H9 (cell line): Measurements from ENCODE around the gene HOXA9. TPM values are rescaled to one million over a fixed set of nuclear protein-coding genes. Genes with fewer than 3 reads are reported as not detected.

ENCODE experiments used
- DNase-seq: peaks from one replicate; pipeline ENCODE4 v3.0.0-alpha.2; 2017
- H2AFZ ChIP-seq: one replicate; pipeline ENCODE4 v1.6.1; 2013; ENCODE audit warnings: mild to moderate bottlenecking, low read length, control low read depth, moderate library complexity
- H2AK5ac ChIP-seq: 2 replicates; pipeline ENCODE4 v1.6.1; 2013; ENCODE audit warnings: low read length, control low read depth, mixed read lengths; ENCODE audit not compliant: insufficient read length
- H2BK120ac ChIP-seq: one replicate; pipeline ENCODE4 v1.6.1; 2013; ENCODE audit warnings: low read depth, mild to moderate bottlenecking, low read length, control low read depth, inconsistent platforms; ENCODE audit not compliant: poor library complexity, severe bottlenecking
- H2BK12ac ChIP-seq: 2 replicates; pipeline ENCODE4 v1.6.1; 2013; ENCODE audit warnings: low read length, control low read depth, mixed read lengths, low read depth; ENCODE audit not compliant: insufficient read length
- H2BK15ac ChIP-seq: 2 replicates; pipeline ENCODE4 v1.6.1; 2013; ENCODE audit warnings: low read depth, low read length, control low read depth
- H2BK20ac ChIP-seq: one replicate; pipeline ENCODE4 v1.6.1; 2013; ENCODE audit warnings: low read depth, mild to moderate bottlenecking, low read length, control low read depth, inconsistent platforms; ENCODE audit not compliant: poor library complexity, severe bottlenecking
- H2BK5ac ChIP-seq: 2 replicates; pipeline ENCODE4 v1.6.1; 2013; ENCODE audit warnings: low read length, control low read depth, mixed read lengths; ENCODE audit not compliant: insufficient read length
- H3K14ac ChIP-seq: 2 replicates; pipeline ENCODE4 v1.6.1; 2013; ENCODE audit warnings: low read length, control low read depth; ENCODE audit not compliant: insufficient read depth
- H3K18ac ChIP-seq: 2 replicates; pipeline ENCODE4 v1.6.1; 2013; ENCODE audit warnings: low read depth, mild to moderate bottlenecking, mixed read lengths, low read length, control low read depth; ENCODE audit not compliant: insufficient read length
- H3K23ac ChIP-seq: 2 replicates; pipeline ENCODE4 v1.6.1; 2013; ENCODE audit warnings: low read length, control low read depth, mixed read lengths, low read depth; ENCODE audit not compliant: insufficient read length
- H3K23me2 ChIP-seq: 2 replicates; pipeline ENCODE4 v1.6.1; 2013; ENCODE audit warnings: low read depth, mild to moderate bottlenecking, mixed read lengths, low read length, control low read depth; ENCODE audit not compliant: insufficient read length, poor library complexity, severe bottlenecking
- H3K27ac ChIP-seq: 2 replicates; pipeline ENCODE4 v1.5.1; 2013; ENCODE audit warnings: low read length, control low read depth, mixed read lengths, low read depth; ENCODE audit not compliant: insufficient read length
- H3K27me3 ChIP-seq: 2 replicates; pipeline ENCODE4 v1.6.1; 2013; ENCODE audit warnings: low read length, control low read depth, inconsistent platforms; ENCODE audit not compliant: insufficient read depth
- H3K4ac ChIP-seq: 2 replicates; pipeline ENCODE4 v1.6.1; 2013; ENCODE audit warnings: low read depth, mild to moderate bottlenecking, control low read depth, inconsistent platforms, low read length, moderate library complexity
- H3K4me1 ChIP-seq: 2 replicates; pipeline ENCODE4 v1.6.1; 2013; ENCODE audit warnings: low read length, control low read depth, inconsistent platforms; ENCODE audit not compliant: insufficient read depth
- H3K4me2 ChIP-seq: 2 replicates; pipeline ENCODE4 v1.6.1; 2013; ENCODE audit warnings: low read length, control low read depth, mixed read lengths; ENCODE audit not compliant: insufficient read length, insufficient read depth
- H3K56ac ChIP-seq: 2 replicates; pipeline ENCODE4 v1.6.1; 2013; ENCODE audit warnings: low read depth, mild to moderate bottlenecking, mixed read lengths, low read length, control low read depth; ENCODE audit not compliant: insufficient read length
- H3K79me1 ChIP-seq: 2 replicates; pipeline ENCODE4 v1.6.1; 2013; ENCODE audit warnings: low read depth, mild to moderate bottlenecking, moderate library complexity, low read length, control low read depth, inconsistent platforms; ENCODE audit not compliant: insufficient read depth, poor library complexity, severe bottlenecking
- H3K79me2 ChIP-seq: 2 replicates; pipeline ENCODE4 v1.6.1; 2013; ENCODE audit warnings: low read length, control low read depth, inconsistent platforms; ENCODE audit not compliant: insufficient read depth
- H3K9ac ChIP-seq: 2 replicates; pipeline ENCODE4 v1.6.1; 2013; ENCODE audit warnings: low read length, control low read depth, mixed read lengths; ENCODE audit not compliant: insufficient read length; ENCODE audit errors: extremely low read depth
- H3K9me3 ChIP-seq: one replicate; pipeline ENCODE4 v1.6.1; 2013; ENCODE audit warnings: low read depth, low read length, inconsistent platforms; ENCODE audit not compliant: control insufficient read depth
- H3T11ph ChIP-seq: one replicate; pipeline ENCODE4 v1.6.1; 2013; ENCODE audit warnings: mild to moderate bottlenecking, low read length, control low read depth, inconsistent platforms
- H4K20me1 ChIP-seq: one replicate; pipeline ENCODE4 v1.6.1; 2013; ENCODE audit not compliant: control insufficient read depth, insufficient read length, insufficient read depth
- H4K5ac ChIP-seq: 2 replicates; pipeline ENCODE4 v1.6.1; 2013; ENCODE audit warnings: low read depth, mild to moderate bottlenecking, mixed read lengths, low read length, control low read depth; ENCODE audit not compliant: insufficient read length
- H4K8ac ChIP-seq: replicated peaks from 2 replicates; pipeline ENCODE4 v1.6.1; 2013; ENCODE audit warnings: low read length, control low read depth, mixed read lengths, low read depth; ENCODE audit not compliant: insufficient read length
- H4K91ac ChIP-seq: 2 replicates; pipeline ENCODE4 v1.6.1; 2013; ENCODE audit warnings: low read depth, mild to moderate bottlenecking, moderate library complexity, mixed read lengths, low read length, control low read depth; ENCODE audit not compliant: insufficient read length
- H3K27ac Mint-ChIP-seq, 3 experiments: 2 replicates in 2 of 3; 3 replicates in 1 of 3; pipeline ENCODE4 v1.8.0; 2020 to 2021; ENCODE audit warnings: mixed read lengths in 3 of 3, mild to moderate bottlenecking in 1 of 3, moderate library complexity in 1 of 3
- H3K27me3 Mint-ChIP-seq: 2 replicates; pipeline ENCODE4 v1.8.0; 2021; ENCODE audit warnings: low read depth, mild to moderate bottlenecking, moderate library complexity, mixed read lengths
- H3K36me3 Mint-ChIP-seq, 3 experiments: 2 replicates in 2 of 3; 3 replicates in 1 of 3; pipeline ENCODE4 v1.8.0; 2020 to 2021; ENCODE audit warnings: low read depth in 3 of 3, mixed read lengths in 3 of 3; ENCODE audit not compliant: insufficient read depth in 1 of 3
- H3K4me1 Mint-ChIP-seq, 2 experiments: 2 replicates each; pipeline ENCODE4 v1.8.0; 2020; ENCODE audit warnings: mixed read lengths in 2 of 2
- H3K4me3 Mint-ChIP-seq, 2 experiments: 2 replicates in 1 of 2; 3 replicates in 1 of 2; pipeline ENCODE4 v1.8.0; 2020 to 2021; ENCODE audit warnings: mild to moderate bottlenecking in 2 of 2, mixed read lengths in 2 of 2, moderate library complexity in 1 of 2
- H3K9me3 Mint-ChIP-seq, 2 experiments: 2 replicates in 1 of 2; 3 replicates in 1 of 2; pipeline ENCODE4 v1.8.0; 2020; ENCODE audit warnings: mild to moderate bottlenecking in 2 of 2, mixed read lengths in 2 of 2, moderate library complexity in 1 of 2
- WGBS: extraction: QIAGEN DNeasy Blood & Tissue Kit; methylation state at CpG from one replicate; pipeline ENCODE4 v1.1.7; 2013; ENCODE audit warnings: missing lambda C conversion rate, low lambda C conversion rate, mixed read lengths; ENCODE audit not compliant: insufficient read length; ENCODE audit errors: extremely low coverage; 5-methylcytosine and 5-hydroxymethylcytosine counted together
- total RNA-seq: library from RNA; stranded (reverse); gene quantifications from 2 replicates; pipeline ENCODE4 v1.2.1, GENCODE V29; 2021
- TF ChIP-seq, protein P1 (sequence below): fragments of 200-600 bp; sonication (generic); conservative IDR thresholded peaks from 3 replicates; pipeline ENCODE4 v1.8.0; 2021; ENCODE audit warnings: antibody characterized with exemption, mild to moderate bottlenecking

Gene HOXA9
- total RNA-seq, 1 experiment from 2014 or later = not detected

DNA sequence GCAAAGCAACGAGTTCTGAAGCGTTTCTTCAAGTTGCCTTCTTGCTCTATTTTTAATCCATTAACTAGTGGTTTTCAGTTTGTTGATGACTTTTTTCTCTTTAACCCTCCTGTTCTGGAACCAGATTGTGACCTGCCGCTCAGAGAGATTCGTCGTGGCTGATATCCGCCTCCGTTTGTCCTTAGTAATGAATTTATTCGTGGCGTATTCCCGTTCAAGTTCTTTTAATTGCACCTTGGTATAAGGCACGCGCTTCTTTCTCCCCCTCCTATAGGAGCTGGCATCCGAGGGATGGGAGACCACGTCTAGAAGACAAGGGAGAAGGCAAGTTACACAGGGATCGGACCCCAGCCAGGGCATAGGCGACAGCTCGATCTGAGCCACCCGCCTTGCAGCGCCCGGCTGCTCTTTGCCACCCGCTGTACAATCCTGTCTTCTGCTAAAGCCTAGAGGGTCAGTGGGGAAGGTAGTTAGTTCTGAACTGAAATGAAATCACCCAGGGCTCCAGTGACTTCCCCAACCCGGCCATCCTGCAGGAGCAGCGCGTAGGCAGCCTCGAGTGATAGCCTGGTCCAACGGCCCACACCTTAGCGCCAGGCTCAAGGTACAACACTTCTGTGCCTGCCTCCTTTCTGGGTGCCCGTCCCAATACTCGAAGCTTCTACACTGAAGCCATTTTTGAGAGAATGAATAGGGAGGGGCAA, 33.0 kb upstream of the HOXA9 start:
- H3T11ph ChIP-seq = no peak overlapping the region
- no peak overlapping the region for H2BK15ac ChIP-seq
- no peak overlapping the region for H3K27ac Mint-ChIP-seq
- H3K27ac ChIP-seq = no peak overlapping the region
- TF ChIP-seq, protein P1, sequence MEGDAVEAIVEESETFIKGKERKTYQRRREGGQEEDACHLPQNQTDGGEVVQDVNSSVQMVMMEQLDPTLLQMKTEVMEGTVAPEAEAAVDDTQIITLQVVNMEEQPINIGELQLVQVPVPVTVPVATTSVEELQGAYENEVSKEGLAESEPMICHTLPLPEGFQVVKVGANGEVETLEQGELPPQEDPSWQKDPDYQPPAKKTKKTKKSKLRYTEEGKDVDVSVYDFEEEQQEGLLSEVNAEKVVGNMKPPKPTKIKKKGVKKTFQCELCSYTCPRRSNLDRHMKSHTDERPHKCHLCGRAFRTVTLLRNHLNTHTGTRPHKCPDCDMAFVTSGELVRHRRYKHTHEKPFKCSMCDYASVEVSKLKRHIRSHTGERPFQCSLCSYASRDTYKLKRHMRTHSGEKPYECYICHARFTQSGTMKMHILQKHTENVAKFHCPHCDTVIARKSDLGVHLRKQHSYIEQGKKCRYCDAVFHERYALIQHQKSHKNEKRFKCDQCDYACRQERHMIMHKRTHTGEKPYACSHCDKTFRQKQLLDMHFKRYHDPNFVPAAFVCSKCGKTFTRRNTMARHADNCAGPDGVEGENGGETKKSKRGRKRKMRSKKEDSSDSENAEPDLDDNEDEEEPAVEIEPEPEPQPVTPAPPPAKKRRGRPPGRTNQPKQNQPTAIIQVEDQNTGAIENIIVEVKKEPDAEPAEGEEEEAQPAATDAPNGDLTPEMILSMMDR = no peak
- peaks cover 95% of the 10 kb centered on the region for H3K27me3 Mint-ChIP-seq
- no peak overlapping the region for H3K4ac ChIP-seq
- H3K4me1 Mint-ChIP-seq = peaks cover 2 to 16% of the 10 kb centered on the region in 2 experiments; a peak in 3 of 4 replicates
- no peak overlapping the region for H3K4me3 Mint-ChIP-seq
- no peaks in the 10 kb centered on the region for H3K23me2 ChIP-seq
- H3K9me3 Mint-ChIP-seq = peaks cover 4 to 14% of the 10 kb centered on the region in 2 experiments; a peak in 3 of 5 replicates
- H3K18ac ChIP-seq = no peak overlapping the region
- no peak overlapping the region for H3K4me2 ChIP-seq
- no peaks in the 10 kb centered on the region for H3K79me1 ChIP-seq
- H3K56ac ChIP-seq = no peak overlapping the region
- H3K9ac ChIP-seq = no peak overlapping the region
- H4K20me1 ChIP-seq = no peaks in the 10 kb centered on the region
- H4K8ac ChIP-seq = no peak overlapping the region
- H4K91ac ChIP-seq = no peak overlapping the region
- H3K79me2 ChIP-seq = no peaks in the 10 kb centered on the region
- H2BK5ac ChIP-seq = no peak overlapping the region
- H2AK5ac ChIP-seq = no peak overlapping the region
- H3K4me1 ChIP-seq = no peaks in the 10 kb centered on the region
- H3K36me3 Mint-ChIP-seq = no peaks in the 10 kb centered on the region; a peak in 2 of 7 replicates
- no peak overlapping the region for H2BK12ac ChIP-seq
- H3K27me3 ChIP-seq = peaks cover 85% of the 10 kb centered on the region
- H2BK20ac ChIP-seq = no peak overlapping the region
- WGBS = no CpG with 5 or more reads among the region's 29 CpGs
- no peak overlapping the region for H2AFZ ChIP-seq
- no peak overlapping the region for H3K23ac ChIP-seq
- peak; percentile 35 for DNase-seq
- H4K5ac ChIP-seq = no peak overlapping the region
- H3K9me3 ChIP-seq = no peaks in the 10 kb centered on the region
- H3K14ac ChIP-seq = no peak overlapping the region
- no peak overlapping the region for H2BK120ac ChIP-seq
